ENCODE results near the gene KSR1. TPM values are rescaled to one million over a fixed set of nuclear protein-coding genes. Genes with fewer than 3 reads are reported as not detected.

The KSR1 gene
- total RNA-seq, 2 donors from 2014 or later: 11.5 to 23.7 TPM

DNA sequence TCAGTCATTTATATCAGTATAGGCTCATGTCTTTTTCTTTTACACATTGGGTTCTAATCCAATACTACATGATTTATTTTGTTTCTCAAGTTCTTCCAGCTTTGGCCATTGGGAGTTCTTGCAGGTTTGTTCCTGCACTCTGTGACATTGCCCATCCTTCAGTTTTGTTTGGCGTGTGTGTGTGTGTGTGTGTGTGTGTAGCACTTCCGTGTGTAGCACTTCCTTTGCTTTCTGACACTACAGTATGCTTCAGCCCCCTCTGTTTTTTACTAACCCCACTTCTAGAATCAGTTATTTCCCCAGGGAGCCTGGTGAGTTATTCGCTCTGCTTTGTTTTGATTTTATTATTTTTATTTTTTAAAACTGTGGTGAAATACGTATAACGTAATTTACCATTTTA lies 99.1 kb downstream of the KSR1 start:
- 48% methylated on average over 5 of the region's 5 CpGs for WGBS
- Histone ChIP-seq H3K4me3 (no peak overlapping the region), H3K27me3 (replicated peaks; ENCODE audit: insufficient read depth) (no peaks in the 10 kb centered on the region), H3K36me3 (no peaks in the 10 kb centered on the region), H3K9me3 (no peaks in the 10 kb centered on the region), H3K27ac (no peak overlapping the region), H3K4me1 (replicated peaks) (no peaks in the 10 kb centered on the region)
- intact Hi-C loops (cut with DNase I): no loop called here
- TF ChIP-seq POLR2A (IDR thresholded peaks at IDR 0.05) (no peak), POLR2AphosphoS5 (IDR thresholded peaks at IDR 0.05) (no peak)
- TF ChIP-seq, protein P1, sequence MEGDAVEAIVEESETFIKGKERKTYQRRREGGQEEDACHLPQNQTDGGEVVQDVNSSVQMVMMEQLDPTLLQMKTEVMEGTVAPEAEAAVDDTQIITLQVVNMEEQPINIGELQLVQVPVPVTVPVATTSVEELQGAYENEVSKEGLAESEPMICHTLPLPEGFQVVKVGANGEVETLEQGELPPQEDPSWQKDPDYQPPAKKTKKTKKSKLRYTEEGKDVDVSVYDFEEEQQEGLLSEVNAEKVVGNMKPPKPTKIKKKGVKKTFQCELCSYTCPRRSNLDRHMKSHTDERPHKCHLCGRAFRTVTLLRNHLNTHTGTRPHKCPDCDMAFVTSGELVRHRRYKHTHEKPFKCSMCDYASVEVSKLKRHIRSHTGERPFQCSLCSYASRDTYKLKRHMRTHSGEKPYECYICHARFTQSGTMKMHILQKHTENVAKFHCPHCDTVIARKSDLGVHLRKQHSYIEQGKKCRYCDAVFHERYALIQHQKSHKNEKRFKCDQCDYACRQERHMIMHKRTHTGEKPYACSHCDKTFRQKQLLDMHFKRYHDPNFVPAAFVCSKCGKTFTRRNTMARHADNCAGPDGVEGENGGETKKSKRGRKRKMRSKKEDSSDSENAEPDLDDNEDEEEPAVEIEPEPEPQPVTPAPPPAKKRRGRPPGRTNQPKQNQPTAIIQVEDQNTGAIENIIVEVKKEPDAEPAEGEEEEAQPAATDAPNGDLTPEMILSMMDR (IDR thresholded peaks at IDR 0.05): no peak
- no peak for DNase-seq (ENCODE audit: low spot score)

DNA sequence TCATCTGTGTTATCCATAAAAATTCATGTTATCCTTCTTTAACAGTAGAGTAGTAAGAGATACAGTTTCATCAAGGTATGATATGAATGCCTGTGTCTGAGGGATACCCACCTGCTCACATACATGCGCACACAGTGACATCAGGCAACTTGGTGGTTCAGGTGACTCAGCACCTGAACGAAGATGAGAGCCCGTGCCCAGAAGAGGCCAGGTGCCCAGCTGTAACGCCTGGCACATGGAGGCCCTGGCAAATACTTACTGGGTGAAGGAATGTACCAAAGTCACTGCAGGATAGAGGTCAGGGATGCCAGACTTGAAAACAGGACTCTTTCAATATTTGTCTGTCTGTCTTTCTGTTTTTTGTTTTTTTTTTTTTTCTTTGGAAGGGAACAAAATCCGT lies 102.1 kb downstream of the KSR1 start:
- Histone ChIP-seq H3K27ac (no peak overlapping the region), H3K4me1 (replicated peaks) (no peaks in the 10 kb centered on the region), H3K36me3 (no peaks in the 10 kb centered on the region), H3K9me3 (no peaks in the 10 kb centered on the region), H3K27me3 (replicated peaks; ENCODE audit: insufficient read depth) (no peaks in the 10 kb centered on the region), H3K4me3 (no peak overlapping the region)
- no peak for TF ChIP-seq POLR2A (IDR thresholded peaks at IDR 0.05)
- TF ChIP-seq, protein P1 (IDR thresholded peaks at IDR 0.05): no peak
- TF ChIP-seq POLR2AphosphoS5 (IDR thresholded peaks at IDR 0.05): no peak
- 87% methylated on average over 5 of the region's 5 CpGs for WGBS
- DNase-seq (ENCODE audit: low spot score): no peak
- intact Hi-C loops (cut with DNase I): no loop called here

DNA sequence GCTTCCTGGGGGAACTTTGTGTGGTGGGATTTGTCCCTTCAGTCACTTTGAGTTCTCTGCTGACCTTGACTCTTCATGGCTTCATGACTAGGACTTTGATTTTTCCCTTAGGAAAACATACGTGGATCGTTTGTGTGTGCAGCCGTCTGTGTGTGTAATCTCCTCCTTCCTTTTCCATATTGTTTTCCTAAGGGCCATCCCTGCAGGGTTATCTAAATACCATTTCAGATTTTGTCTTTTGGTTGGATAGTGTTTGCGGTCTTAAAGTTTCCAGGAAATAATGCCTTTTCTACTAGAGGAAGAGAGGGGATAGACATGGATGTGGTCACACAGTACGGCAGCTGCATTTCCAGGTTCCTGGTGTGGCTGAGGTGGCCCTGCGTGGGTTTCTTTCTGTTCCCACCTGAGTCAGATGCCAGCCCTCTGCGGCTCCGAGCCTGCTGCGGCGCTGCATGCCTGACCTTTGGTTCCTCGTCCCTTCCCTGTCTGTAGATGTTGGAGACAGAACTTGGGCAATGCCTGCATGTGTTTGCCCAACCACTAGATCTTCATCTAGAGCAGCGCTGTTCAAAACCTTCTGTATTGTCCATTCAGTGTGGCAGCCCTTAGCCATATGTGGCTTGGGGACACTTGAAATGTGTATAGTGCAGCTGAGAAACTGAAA lies 102.7 kb downstream of the KSR1 start:
- no peak overlapping the region for H3K27ac ChIP-seq
- TF ChIP-seq POLR2AphosphoS5 (IDR thresholded peaks at IDR 0.05) (no peak), POLR2A (IDR thresholded peaks at IDR 0.05) (no peak)
- TF ChIP-seq, protein P1 (IDR thresholded peaks at IDR 0.05): no peak
- no peaks in the 10 kb centered on the region for H3K36me3 ChIP-seq
- WGBS: 95% methylated on average over 12 of the region's 12 CpGs
- DNase-seq (ENCODE audit: low spot score): no peak
- H3K27me3 ChIP-seq (replicated peaks; ENCODE audit: insufficient read depth): no peaks in the 10 kb centered on the region
- H3K4me1 ChIP-seq (replicated peaks): no peaks in the 10 kb centered on the region
- intact Hi-C loops (cut with DNase I): no loop called here
- no peak overlapping the region for H3K4me3 ChIP-seq
- H3K9me3 ChIP-seq: no peaks in the 10 kb centered on the region

DNA sequence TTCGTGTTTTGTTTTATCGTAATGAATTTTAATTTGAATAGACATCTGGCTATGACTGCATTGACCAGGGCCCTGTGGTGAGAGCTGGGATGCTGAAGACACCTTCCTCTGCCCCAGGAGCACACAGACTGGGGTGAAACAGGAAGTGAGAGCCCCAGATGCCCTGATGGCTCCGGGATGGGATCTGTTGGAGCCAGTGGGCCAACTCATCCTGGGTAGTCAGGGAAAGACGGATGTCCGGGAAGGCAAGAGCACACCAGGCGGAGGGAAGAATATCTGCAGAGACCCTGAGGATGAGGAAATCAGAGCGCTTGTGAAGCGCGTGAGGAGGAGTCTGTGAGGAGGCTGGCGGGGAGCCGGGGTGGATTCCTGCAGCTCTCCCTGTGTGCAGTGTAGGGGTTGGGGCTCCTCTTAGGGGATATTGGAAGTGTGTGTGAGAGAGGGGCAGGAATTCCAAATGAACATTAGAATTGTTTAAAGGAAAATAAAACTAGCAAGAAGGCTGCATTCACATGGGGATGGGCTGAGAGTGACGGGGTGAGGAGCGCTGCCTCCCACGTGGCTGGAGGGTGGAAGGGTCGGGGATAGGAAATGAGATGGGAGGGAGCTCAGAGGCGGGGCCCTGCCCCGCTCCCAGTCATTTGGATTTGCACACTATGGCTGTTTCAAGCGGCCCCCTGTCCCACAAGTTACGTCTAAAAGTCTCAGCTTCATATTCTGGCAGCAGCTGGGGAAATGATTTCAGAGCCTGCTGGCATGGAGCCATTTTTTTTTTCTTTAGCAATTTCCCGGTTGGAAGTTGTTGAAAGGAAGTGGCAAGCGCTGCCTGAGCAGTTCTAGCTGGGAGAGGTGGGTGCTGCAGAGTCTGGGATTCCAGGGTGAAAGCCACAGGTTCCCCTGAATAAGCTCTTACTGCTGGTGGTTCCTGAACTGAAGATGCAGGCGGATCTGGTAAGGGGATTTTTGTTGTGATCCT lies 103.5 kb downstream of the KSR1 start:
- peak overlapping the region in 1 of 2 donors; percentile 6 for H3K27ac ChIP-seq
- H3K4me1 ChIP-seq (replicated peaks): no peaks in the 10 kb centered on the region
- H3K4me3 ChIP-seq: no peak overlapping the region
- 37% methylated on average over 22 of the region's 22 CpGs for WGBS
- intact Hi-C loops (cut with DNase I): no loop called here
- no peaks in the 10 kb centered on the region for H3K27me3 ChIP-seq (replicated peaks; ENCODE audit: insufficient read depth)
- H3K36me3 ChIP-seq: no peaks in the 10 kb centered on the region
- no peaks in the 10 kb centered on the region for H3K9me3 ChIP-seq
- DNase-seq (ENCODE audit: low spot score): no peak
- TF ChIP-seq POLR2A (IDR thresholded peaks at IDR 0.05) (no peak), POLR2AphosphoS5 (IDR thresholded peaks at IDR 0.05) (peak; percentile 15)

DNA sequence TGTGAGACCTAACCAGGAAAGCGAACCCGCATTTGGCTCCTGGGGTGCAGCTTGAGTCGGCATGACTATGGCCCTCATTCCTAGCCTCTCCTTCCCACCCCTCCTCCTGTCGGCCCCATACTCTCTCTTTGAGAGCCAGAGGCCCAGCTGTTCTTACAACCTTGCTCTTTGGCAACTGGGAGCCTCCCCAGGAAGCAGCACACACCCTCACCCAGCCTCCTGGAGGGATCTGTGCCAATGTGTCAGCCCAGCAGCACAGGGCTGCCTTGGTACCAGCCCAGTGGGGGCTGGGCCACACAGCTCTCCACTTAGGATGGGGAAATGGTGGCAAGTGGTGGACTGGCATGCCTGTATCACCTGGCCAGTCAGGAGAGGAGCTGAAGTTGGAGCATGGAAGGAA lies 104.4 kb downstream of the KSR1 start:
- WGBS: 83% methylated on average over 4 of the region's 4 CpGs
- Histone ChIP-seq H3K9me3 (no peaks in the 10 kb centered on the region), H3K27ac (no peak overlapping the region), H3K27me3 (replicated peaks; ENCODE audit: insufficient read depth) (no peaks in the 10 kb centered on the region), H3K36me3 (no peaks in the 10 kb centered on the region), H3K4me3 (no peak overlapping the region), H3K4me1 (replicated peaks) (no peaks in the 10 kb centered on the region)
- intact Hi-C loops (cut with DNase I): no loop called here
- TF ChIP-seq, protein P1 (IDR thresholded peaks at IDR 0.05): no peak
- TF ChIP-seq POLR2A (IDR thresholded peaks at IDR 0.05) (no peak), POLR2AphosphoS5 (IDR thresholded peaks at IDR 0.05) (no peak)
- DNase-seq (ENCODE audit: low spot score): no peak
